Fibroblast of skin of right quadriceps (primary cell): Measurements from ENCODE around the gene GAS6.
A peak's percentile ranks its signal among the peaks of the same experiment; 100 is the strongest.

Source experiments
- DNase-seq: peaks from one replicate; pipeline ENCODE4 v3.0.0-alpha.2; 2013

GAS6 gene

GRCh38 chr13:113850722-113851479 is 13.0 kb downstream of the GAS6 start:
- DNase-seq = no peak

GRCh38 chr13:113849981-113850721 is 13.7 kb downstream of the GAS6 start:
- DNase-seq = no peak

- no peak for DNase-seq
These were observed 14.3 kb downstream of the GAS6 start for GRCh38 chr13:113849546-113849945.

GRCh38 chr13:113848431-113849260 is 15.2 kb downstream of the GAS6 start:
- no peak for DNase-seq

- no peak for DNase-seq
These were observed 15.9 kb downstream of the GAS6 start for GRCh38 chr13:113848020-113848419.

- DNase-seq = no peak
These were observed 17.1 kb downstream of the GAS6 start for GRCh38 chr13:113846636-113847318.

- DNase-seq = no peak
These were observed 17.9 kb downstream of the GAS6 start for GRCh38 chr13:113845723-113846635.

- DNase-seq = no peak
These were observed 18.8 kb downstream of the GAS6 start for GRCh38 chr13:113845055-113845454.

GRCh38 chr13:113843864-113844556 is 19.9 kb downstream of the GAS6 start:
- no peak for DNase-seq

- DNase-seq = no peak
These were observed 20.7 kb downstream of the GAS6 start for GRCh38 chr13:113843063-113843654.

- no peak for DNase-seq
These were observed 21.4 kb downstream of the GAS6 start for GRCh38 chr13:113842336-113843062.

- no peak for DNase-seq
These were observed 22.6 kb downstream of the GAS6 start for GRCh38 chr13:113841353-113841650.

- no peak for DNase-seq
These were observed 23.1 kb downstream of the GAS6 start for GRCh38 chr13:113840541-113841352.

- no peak for DNase-seq
These were observed 24.2 kb downstream of the GAS6 start for GRCh38 chr13:113839536-113840204.

GRCh38 chr13:113838711-113839201 is 25.1 kb downstream of the GAS6 start:
- DNase-seq = no peak

- DNase-seq = peak; percentile 96
These were observed 26.1 kb downstream of the GAS6 start for GRCh38 chr13:113837560-113838355.

GRCh38 chr13:113836768-113837559 is 26.9 kb downstream of the GAS6 start:
- peak; percentile 88 for DNase-seq
